HUES64 (cell line): ENCODE data around the gene AKR7A2.

Source experiments
- H3K27ac ChIP-seq: 2 replicates; pipeline ENCODE4 v1.7.0; 2013; ENCODE audit warnings: low read depth, low read length, inconsistent platforms
- H3K27me3 ChIP-seq: 2 replicates; pipeline ENCODE4 v1.6.1; 2013; ENCODE audit warnings: mild to moderate bottlenecking, low read length; ENCODE audit not compliant: insufficient read depth
- H3K36me3 ChIP-seq: 2 replicates; pipeline ENCODE4 v1.6.1; 2013; ENCODE audit warnings: mild to moderate bottlenecking, low read length; ENCODE audit not compliant: insufficient read depth
- H3K4me1 ChIP-seq: 2 replicates; pipeline ENCODE4 v1.6.1; 2013; ENCODE audit warnings: mild to moderate bottlenecking, low read length, moderate library complexity; ENCODE audit not compliant: insufficient read depth
- H3K4me3 ChIP-seq: 2 replicates; pipeline ENCODE4 v1.5.1; 2013; ENCODE audit warnings: mild to moderate bottlenecking, low read length, moderate library complexity
- H3K9ac ChIP-seq: 2 replicates; pipeline ENCODE4 v1.6.1; 2013; ENCODE audit warnings: mild to moderate bottlenecking, low read depth, low read length
- H3K9me3 ChIP-seq: 2 replicates; pipeline ENCODE4 v1.6.1; 2013; ENCODE audit warnings: low read depth, low read length; ENCODE audit not compliant: insufficient read depth
- WGBS: fragments of 150-250, 120-280 bp; methylation state at CpG from one replicate; pipeline ENCODE4 v1.1.7; 2013; ENCODE audit warnings: missing lambda C conversion rate; 5-methylcytosine and 5-hydroxymethylcytosine counted together

Gene AKR7A2

GRCh38 chr1:19352839-19353238, 40.9 kb upstream of the AKR7A2 start:
- Histone ChIP-seq H3K27ac (peak overlapping the region; percentile 35; the same call in 1 of the 2 replicates), H3K36me3 (peaks cover 77% of the 10 kb centered on the region)

GRCh38 chr1:19351873-19352272, 39.9 kb upstream of the AKR7A2 start:
- Histone ChIP-seq H3K36me3 (peaks cover 71% of the 10 kb centered on the region), H3K4me1 (peaks cover 14% of the 10 kb centered on the region), H3K9me3 (no peaks in the 10 kb centered on the region), H3K4me3 (no peak overlapping the region), H3K9ac (no peak overlapping the region), H3K27me3 (no peaks in the 10 kb centered on the region), H3K27ac (no peak overlapping the region)
- 94% methylated on average over 10 of the region's 10 CpGs for WGBS

More at GRCh38 chr1:19352839-19353238, 40.9 kb upstream of the AKR7A2 start:
- WGBS, result 95% methylated on average over 14 of the region's 14 CpGs
- Histone ChIP-seq H3K4me3 (no peak overlapping the region), H3K9ac (no peak overlapping the region), H3K9me3 (no peaks in the 10 kb centered on the region), H3K27me3 (no peaks in the 10 kb centered on the region), H3K4me1 (peaks cover 14% of the 10 kb centered on the region)

DNA sequence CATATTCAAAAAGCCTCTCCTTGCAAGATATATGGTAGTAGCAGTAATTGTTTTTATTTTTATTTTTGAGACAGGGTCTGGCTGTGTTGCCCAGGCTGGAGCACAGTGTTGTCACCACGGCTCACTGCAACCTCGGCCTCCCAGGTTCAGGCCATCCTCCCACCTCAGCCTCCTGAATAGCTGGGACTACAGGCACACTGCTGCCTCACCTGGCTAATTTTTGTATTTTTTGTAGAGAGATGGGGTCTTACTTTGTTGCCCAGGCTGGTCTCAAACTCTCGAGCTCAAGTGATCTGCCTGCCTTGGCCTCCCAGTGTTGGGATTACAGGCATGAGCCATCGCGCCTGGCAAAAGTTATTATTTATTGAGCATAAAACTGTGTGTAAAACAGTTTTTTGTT, 38.6 kb upstream of the AKR7A2 start:
- Histone ChIP-seq H3K9me3 (no peaks in the 10 kb centered on the region), H3K27ac (no peak overlapping the region), H3K9ac (no peak overlapping the region), H3K4me3 (no peak overlapping the region), H3K27me3 (no peaks in the 10 kb centered on the region), H3K36me3 (peaks cover 59% of the 10 kb centered on the region), H3K4me1 (peaks cover 14% of the 10 kb centered on the region)
- 97% methylated on average over 5 of the region's 5 CpGs for WGBS

DNA sequence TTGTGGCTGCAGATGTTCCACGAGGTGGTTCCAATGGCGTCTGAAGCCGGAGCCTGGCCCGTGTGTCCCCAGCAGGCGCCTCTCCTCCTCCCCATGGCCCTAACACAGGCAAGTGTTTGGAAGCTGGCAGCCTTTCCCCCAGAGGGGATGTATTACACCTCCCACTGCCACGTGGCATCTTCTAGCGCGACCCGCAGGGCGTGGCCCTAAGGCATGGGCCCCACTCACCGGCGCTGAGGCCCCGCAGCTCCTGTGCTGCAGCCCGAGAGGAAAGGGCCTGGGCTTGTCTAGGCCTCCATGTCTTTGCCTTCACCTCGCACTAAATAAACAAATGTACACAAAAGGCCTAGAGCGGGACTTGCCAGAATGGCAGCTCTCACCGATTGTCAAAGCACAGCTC, 38.1 kb upstream of the AKR7A2 start:
- H3K27me3 ChIP-seq, result no peaks in the 10 kb centered on the region
- H3K9ac ChIP-seq, result no peak overlapping the region
- H3K27ac ChIP-seq, result no peak overlapping the region
- no peaks in the 10 kb centered on the region for H3K9me3 ChIP-seq
- H3K4me1 ChIP-seq, result peaks cover 14% of the 10 kb centered on the region
- H3K36me3 ChIP-seq, result peaks cover 59% of the 10 kb centered on the region
- WGBS, result 93% methylated on average over 17 of the region's 17 CpGs
- H3K4me3 ChIP-seq, result no peak overlapping the region

GRCh38 chr1:19348441-19349198, 36.7 kb upstream of the AKR7A2 start:
- Histone ChIP-seq H3K4me1 (peaks cover 4% of the 10 kb centered on the region; the same call in 1 of the 2 replicates), H3K9ac (no peak overlapping the region), H3K9me3 (no peaks in the 10 kb centered on the region), H3K4me3 (no peak overlapping the region), H3K27me3 (no peaks in the 10 kb centered on the region), H3K27ac (no peak overlapping the region), H3K36me3 (peaks cover 60% of the 10 kb centered on the region)
- 91% methylated on average over 14 of the region's 15 CpGs for WGBS

DNA sequence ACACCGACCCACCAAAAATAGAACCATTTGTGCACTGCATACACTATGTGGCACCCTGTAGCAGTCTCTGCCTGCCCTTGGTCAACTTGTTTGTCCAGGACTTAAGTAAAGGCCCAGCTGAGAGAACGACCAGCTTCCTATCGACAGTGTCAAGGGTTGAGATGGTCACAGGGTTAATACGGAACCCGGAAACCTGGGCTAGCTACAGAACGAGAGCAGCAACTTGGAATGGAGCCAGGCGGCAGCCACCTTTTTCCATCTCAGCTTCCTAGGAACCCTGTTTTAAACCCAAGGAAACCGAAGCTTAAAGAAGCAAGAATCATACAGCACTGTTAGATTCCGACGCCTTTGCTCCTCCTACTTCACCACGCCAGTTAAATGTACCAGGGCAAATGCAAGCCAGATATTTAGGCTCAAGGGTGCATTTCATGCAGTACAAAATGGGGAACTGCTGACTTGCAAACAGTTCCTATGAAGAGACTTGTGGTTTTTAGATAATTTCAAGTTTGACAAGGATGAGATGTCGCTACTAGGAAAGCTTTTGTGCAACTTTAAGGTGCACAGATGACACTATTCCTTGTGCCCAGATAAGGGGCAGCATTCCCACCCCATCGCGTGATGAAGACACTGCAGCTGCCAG, 35.7 kb upstream of the AKR7A2 start:
- Histone ChIP-seq H3K27ac (no peak overlapping the region), H3K9me3 (no peaks in the 10 kb centered on the region), H3K9ac (no peak overlapping the region), H3K4me1 (no peaks in the 10 kb centered on the region), H3K4me3 (no peak overlapping the region), H3K27me3 (no peaks in the 10 kb centered on the region), H3K36me3 (peaks cover 63% of the 10 kb centered on the region)
- 90% methylated on average over 14 of the region's 14 CpGs for WGBS

GRCh38 chr1:19346026-19346425, 34.1 kb upstream of the AKR7A2 start:
- Histone ChIP-seq H3K4me1 (no peaks in the 10 kb centered on the region), H3K9ac (no peak overlapping the region)
- WGBS, result 95% methylated on average over 6 of the region's 6 CpGs

DNA sequence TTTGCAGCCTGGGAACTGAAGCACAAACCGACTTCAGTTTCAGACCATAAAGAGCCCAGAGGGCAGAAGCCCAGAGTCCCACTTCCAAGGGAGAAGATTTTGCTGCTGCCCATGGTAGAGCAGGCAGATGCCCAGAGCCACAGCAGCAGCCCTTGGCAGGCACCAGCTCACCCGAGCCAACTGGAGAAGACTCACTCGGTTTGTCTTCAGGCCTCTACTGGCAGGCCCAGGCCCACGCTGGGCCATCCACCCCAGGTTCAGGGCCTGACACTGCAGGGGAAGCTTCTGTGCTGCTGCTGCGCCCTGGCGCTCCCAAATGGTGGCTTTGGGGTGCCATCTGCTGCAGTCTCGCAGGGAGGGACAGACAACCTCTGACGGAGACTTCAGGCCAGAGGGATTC, 33.4 kb upstream of the AKR7A2 start:
- Histone ChIP-seq H3K9ac (no peak overlapping the region), H3K27me3 (no peaks in the 10 kb centered on the region), H3K27ac (no peak overlapping the region), H3K4me3 (no peak overlapping the region), H3K36me3 (peaks cover 55% of the 10 kb centered on the region), H3K9me3 (no peaks in the 10 kb centered on the region), H3K4me1 (no peaks in the 10 kb centered on the region)
- 92% methylated on average over 8 of the region's 8 CpGs for WGBS

More at GRCh38 chr1:19346026-19346425, 34.1 kb upstream of the AKR7A2 start:
- no peak overlapping the region for H3K4me3 ChIP-seq
- H3K9me3 ChIP-seq, result no peaks in the 10 kb centered on the region
- H3K36me3 ChIP-seq, result peaks cover 51% of the 10 kb centered on the region
- no peaks in the 10 kb centered on the region for H3K27me3 ChIP-seq
- no peak overlapping the region for H3K27ac ChIP-seq

DNA sequence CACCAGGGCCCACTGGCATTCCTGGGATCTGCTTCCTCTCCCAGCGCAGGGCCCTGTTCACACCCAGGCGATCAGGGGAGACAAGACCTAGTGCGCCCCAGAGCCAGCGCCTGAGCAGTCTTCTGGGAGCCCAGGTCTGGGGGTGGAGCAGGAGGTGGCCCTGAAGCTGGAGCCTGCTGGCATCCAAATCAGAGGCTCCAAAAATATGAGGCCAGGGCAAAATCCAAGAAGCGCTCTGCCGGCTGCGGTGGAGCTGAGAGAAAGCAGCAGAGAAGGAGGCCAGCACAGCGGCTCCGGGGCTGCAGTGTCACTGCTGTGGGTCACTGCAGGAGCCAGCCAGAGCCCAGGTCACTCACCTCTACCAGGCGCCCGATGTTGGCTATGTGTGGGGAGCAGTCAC, 32.9 kb upstream of the AKR7A2 start:
- WGBS, result 95% methylated on average over 11 of the region's 11 CpGs
- Histone ChIP-seq H3K27me3 (no peaks in the 10 kb centered on the region), H3K27ac (no peak overlapping the region), H3K4me3 (no peak overlapping the region), H3K4me1 (no peaks in the 10 kb centered on the region), H3K9ac (no peak overlapping the region), H3K36me3 (peaks cover 52% of the 10 kb centered on the region), H3K9me3 (no peaks in the 10 kb centered on the region)

DNA sequence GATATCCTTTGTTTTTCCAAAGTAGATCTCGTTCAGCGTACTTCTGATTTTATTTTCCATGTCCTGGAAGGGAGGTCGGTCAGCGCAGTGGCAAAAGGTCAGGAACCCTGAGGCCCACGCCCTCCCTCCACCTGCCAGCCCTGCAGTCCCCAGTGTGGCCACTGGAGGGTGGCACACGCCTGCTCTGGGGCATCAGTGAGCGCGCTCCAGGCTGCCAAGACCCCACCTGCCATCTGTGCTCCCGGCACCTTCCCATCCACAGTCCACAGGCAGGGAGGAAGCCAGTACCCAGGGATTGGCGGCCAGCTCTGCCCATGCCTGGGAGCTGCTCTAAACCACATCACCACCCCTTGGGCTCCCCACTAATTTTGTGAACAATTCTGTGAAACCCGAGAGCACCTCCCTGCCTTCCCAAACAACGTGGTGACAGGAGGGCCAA, 32.4 kb upstream of the AKR7A2 start:
- Histone ChIP-seq H3K9me3 (no peaks in the 10 kb centered on the region), H3K4me3 (no peak overlapping the region), H3K4me1 (no peaks in the 10 kb centered on the region), H3K27ac (no peak overlapping the region), H3K36me3 (peaks cover 51% of the 10 kb centered on the region), H3K27me3 (no peaks in the 10 kb centered on the region), H3K9ac (no peak overlapping the region)
- WGBS, result 86% methylated on average over 12 of the region's 12 CpGs

- Histone ChIP-seq H3K4me3 (no peak overlapping the region), H3K9ac (no peak overlapping the region), H3K36me3 (peaks cover 49% of the 10 kb centered on the region), H3K27me3 (no peaks in the 10 kb centered on the region), H3K4me1 (no peaks in the 10 kb centered on the region), H3K9me3 (no peaks in the 10 kb centered on the region), H3K27ac (no peak overlapping the region)
- 95% methylated on average over 20 of the region's 20 CpGs for WGBS
These were observed 31.8 kb upstream of the AKR7A2 start for GRCh38 chr1:19343617-19344350.
